HG03045 (cell line): ENCODE measurements around the gene AARS2.
"Not testable (repeated sequence)": the region's sequence is repeated elsewhere in the genome, so short reads cannot be mapped to it uniquely, and the experiment has no call there.

ENCODE experiments used
- ATAC-seq: cut with Tn5 transposase; IDR thresholded peaks from one replicate; pipeline ENCODE4 v1.9.1; 2021; ENCODE audit warnings: mild to moderate bottlenecking, moderate library complexity; ENCODE audit not compliant: unreplicated experiment

Gene AARS2

GRCh38 chr6:44312901-44313788 is at the start of gene AARS2:
Gene AARS2, minus strand, starts transcription at chr6:44313347. Its CDS starts 24 bp downstream, at chr6:44313323.
- ATAC-seq, result peak; percentile 92

DNA sequence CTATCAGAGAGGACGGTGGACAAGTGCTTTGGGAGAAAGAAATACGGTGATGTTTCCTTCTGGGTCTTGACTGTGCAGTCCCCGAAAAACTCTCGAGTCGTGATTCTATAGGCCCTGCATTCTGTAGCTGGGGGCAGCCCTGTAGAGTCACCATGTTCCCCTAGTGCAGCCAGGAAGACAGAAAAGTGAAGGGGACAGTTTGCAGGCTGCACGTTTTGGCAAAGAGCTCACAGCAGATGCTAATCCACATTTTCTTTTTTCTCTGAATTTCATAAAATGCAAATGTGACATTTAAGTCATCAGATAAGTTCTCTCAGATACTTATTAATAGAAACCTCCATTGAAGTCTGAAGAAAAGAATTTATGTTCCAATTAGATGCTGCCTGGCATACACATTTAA is 48.8 kb upstream of the AARS2 start:
- no peak for ATAC-seq

- ATAC-seq, result no peak
Observed at GRCh38 chr6:44359973-44360372, 46.8 kb upstream of the AARS2 start.

DNA sequence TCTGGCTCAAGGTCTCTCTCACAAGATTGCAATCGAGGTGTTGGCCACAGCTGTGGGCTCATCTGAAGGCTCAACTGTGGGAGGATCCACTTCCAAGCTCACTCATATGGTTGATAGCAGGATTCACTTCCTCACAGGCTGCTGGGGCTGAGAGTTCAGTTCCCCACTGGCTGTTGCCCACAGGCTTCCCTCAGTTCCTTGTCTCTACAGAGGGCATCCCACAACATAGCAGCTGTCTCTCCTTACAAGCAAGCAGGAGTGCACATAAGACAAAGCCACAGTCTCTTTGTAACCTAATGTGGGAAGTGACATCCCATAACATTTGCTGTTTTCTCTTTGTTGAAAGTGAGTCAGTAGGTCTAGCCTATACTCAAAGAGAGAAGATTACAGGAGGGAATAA is 43.3 kb upstream of the AARS2 start:
- ATAC-seq, result no peak

DNA sequence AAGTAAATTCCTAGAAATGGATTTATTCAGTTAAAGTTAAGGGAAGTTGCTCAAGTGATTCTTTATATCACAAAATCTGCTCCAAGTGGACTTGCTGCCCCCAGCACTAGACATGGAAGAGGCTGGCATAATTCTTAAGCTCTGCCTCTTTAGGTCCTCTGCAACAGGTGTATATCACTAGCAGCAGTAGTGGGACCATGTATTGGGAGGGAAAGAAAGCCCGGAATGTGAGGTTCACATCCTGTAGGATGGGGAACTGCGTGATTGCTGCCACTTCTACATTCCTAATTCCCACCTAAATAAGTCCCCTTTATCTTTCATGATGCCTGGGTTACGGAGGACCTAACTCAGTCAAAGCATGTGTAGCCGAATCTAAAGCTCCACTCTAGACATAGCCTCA is 42.5 kb upstream of the AARS2 start:
- no peak for ATAC-seq

DNA sequence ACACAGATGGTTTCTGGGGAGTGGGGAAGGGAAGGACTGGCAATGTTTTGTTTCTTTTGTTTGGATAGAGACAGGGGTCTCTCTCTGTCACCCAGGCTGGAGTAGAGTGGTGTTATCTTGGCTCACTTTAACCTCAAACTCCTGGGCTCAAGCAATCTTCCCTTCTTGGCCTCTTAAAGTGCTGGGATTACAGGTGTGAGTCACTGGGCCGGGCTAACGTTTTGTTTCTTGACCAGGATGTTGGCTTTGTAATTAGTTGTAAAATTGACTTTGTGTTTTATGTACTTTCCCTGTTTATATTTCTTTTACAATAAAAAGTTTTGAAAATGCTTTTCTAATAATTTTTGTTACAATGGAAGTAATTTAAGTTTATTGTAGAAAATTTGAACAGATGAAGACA is 40.2 kb upstream of the AARS2 start:
- no peak for ATAC-seq

- no peak for ATAC-seq
Observed at GRCh38 chr6:44352259-44352658, 39.1 kb upstream of the AARS2 start.

DNA sequence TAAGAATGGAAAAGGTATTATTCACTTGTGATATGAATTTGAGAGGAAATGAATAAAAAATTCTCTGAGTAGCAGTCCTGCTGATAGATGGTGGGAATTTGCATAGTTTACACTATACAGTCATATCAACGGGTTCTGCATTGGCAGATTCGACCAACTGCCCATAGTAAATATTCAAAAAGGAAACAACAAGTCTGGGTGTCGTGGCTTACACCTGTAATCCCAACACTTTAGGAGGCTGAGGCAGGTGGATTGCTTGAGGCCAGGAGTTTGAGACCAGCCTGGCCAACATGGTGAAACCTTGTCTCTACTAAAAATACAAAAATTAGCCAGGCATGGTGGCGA is 37.5 kb upstream of the AARS2 start:
- ATAC-seq, result not testable (repeated sequence)

- ATAC-seq, result no peak
Observed at GRCh38 chr6:44349904-44350649, 36.9 kb upstream of the AARS2 start.

- not testable (repeated sequence) for ATAC-seq
Observed at GRCh38 chr6:44346818-44347217, 33.7 kb upstream of the AARS2 start.

GRCh38 chr6:44342489-44342888 is 29.3 kb upstream of the AARS2 start, which contains the start of gene SPATS1:
Gene SPATS1, plus strand, starts transcription at chr6:44342650. Its CDS starts 446 bp downstream, at chr6:44343096.
- no peak for ATAC-seq

DNA sequence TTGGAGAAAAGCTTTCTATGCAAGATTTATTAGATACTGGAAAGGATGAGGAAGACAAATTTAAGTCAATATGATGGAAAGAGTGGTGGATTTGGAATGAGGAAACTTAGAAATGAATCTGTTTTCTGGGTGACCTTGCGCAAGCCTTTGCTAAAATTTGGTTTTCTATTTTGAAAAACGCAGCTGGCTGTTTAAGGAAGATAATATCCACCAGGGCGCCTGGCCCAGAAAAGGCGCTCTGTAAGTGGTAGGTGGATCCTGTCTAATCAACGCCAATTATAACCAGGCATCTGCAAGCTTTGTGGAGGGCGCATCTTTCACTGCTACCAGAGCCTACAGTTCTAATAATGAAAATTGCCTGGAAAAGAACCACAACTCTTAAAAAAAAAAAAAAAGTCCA is 28.9 kb upstream of the AARS2 start:
- no peak for ATAC-seq

- ATAC-seq, result no peak
Observed at GRCh38 chr6:44341095-44341890, 28.1 kb upstream of the AARS2 start.

DNA sequence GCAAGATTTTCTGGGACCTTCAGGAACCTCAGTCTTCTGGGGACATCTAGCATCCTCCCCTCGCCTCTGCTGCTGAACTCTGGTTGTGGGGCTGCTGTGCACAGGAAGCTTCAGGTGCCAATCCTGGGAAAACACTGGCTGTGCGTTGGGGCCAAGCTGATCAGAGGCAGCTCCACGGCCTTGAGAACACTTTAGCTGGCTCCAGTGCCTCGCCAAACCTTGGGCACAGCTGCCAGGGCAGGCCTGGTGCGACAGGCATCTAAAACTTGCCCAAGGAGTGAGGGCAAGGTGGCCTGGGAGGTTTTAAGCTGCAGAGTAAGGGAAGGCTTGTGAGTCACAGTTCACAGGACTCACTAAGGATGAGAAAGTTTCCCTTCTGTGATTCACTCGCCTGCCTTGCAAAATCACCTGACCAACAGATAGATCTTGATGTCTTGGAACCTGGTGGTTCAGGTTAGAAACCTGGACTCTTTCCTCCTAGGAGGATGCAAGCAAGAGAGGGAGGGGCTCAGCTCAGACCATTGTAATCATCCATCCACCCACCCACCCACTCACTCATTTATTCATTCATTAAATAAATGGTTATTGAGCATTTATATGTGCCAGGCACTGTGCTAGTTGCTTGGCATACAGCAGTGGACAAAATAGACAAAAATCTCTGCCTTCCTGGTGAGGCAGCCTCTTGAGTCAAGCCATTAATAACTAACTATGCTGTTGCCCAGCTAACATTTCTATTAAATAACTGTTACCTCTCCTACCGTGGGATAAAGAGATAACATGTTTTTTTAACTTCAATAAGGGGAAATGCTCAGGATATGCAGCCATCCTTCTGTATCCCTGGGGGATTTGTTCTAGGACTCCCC is 26.8 kb upstream of the AARS2 start:
- ATAC-seq, result no peak

DNA sequence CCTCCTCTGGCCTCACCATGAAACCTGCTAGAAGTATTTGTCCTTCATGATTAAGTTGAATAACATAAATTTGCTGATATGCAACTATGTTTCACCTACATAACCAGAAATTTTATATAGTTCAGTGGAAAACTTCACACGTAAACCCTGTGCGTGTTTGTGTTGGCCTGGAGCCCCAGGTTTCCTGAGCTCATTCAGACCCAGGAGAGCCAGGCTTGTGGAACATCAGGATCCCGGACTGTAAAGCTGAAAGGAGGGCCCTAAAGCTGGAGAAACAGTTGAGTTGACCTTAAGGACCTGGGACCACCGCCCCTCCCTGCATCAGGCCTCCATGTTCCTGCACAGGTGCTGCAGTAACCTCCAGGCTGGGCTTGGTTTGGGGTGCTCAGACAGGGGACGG is 26.2 kb upstream of the AARS2 start:
- no peak for ATAC-seq

DNA sequence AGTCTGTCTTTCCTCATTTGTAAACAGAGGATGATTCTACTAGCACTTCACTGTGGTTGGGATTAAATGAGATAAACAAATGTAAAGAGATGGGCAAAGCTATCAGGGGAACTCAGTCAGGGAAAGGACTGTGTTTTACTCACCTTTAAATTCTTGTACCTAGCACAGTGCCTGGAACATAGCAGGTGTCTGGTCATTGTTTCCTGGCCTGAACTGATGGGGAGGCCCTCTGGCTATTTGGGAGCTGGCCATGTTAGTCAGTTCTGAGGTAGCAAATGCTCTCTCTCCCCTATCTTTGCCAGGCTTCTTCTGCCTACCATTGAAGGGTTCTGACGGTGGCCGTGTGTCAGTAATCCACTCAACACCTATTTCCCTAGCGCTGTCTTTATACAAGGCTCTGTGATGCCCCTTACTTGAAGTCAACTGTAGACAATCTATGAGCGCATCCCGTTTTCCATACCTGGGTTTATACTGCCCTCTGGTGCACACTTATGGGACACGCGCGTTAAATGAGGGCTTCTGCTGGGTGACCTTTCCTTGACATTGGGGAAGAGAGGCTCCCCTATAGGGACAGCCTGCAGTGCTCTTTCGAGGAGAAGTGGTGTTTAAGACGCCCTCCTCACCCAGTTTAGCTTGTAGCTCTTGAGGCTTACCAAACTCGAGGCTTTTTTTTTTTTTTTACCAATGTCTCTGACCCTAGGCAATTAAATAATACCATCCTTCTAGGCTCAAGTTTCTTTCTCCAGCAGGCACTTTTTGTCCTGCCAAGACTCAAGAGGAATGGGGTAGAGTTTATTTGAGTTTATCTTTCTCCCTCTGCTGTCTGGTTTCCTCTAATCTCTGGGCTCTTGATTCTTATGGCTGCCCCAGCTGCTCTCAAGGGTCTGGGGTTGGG is 25.3 kb upstream of the AARS2 start:
- no peak for ATAC-seq

GRCh38 chr6:44335631-44336030 is 22.5 kb upstream of the AARS2 start:
- ATAC-seq, result no peak

- ATAC-seq, result no peak
Observed at GRCh38 chr6:44333942-44334341, 20.8 kb upstream of the AARS2 start.

- ATAC-seq, result no peak
Observed at GRCh38 chr6:44333273-44333919, 20.2 kb upstream of the AARS2 start.
